K562 (cell line): Measurements from ENCODE around the gene ABCC5. TPM values are rescaled to one million over a fixed set of nuclear protein-coding genes. Genes with fewer than 3 reads are reported as not detected.

Source experiments
- ADNP ChIP-seq: fragments of 200-800 bp; sonication (Bioruptor generic); IDR thresholded peaks from 2 replicates; pipeline ENCODE4 v1.6.1; 2016; ENCODE audit warnings: missing genetic modification characterization, missing compliant biosample characterization
- BCOR ChIP-seq: fragments of 450-650 bp; IDR thresholded peaks from 2 replicates; pipeline ENCODE4 v1.6.1; 2016
- CHCHD3 ChIP-seq: fragments of 250-450 bp; sonication (Bioruptor Pico); IDR thresholded peaks from 2 replicates; pipeline ENCODE4 v2.1.2; 2022; ENCODE audit warnings: mild to moderate bottlenecking
- CREM ChIP-seq: IDR thresholded peaks from 2 replicates; pipeline ENCODE4 v1.6.1; 2014; ENCODE audit warnings: antibody characterized with exemption, low read depth
- ELF2 ChIP-seq: fragments of 250-450 bp; sonication (Bioruptor Pico); IDR thresholded peaks from 2 replicates; pipeline ENCODE4 v1.5.0; 2021; ENCODE audit warnings: mild to moderate bottlenecking
- ESRRA ChIP-seq: fragments of 450-650 bp; IDR thresholded peaks from 2 replicates; pipeline ENCODE4 v1.6.1; 2014; ENCODE audit warnings: low read depth, mild to moderate bottlenecking, moderate library complexity, borderline replicate concordance
- FUS ChIP-seq: fragments of 200-400 bp; formaldehyde crosslinking; optimal IDR thresholded peaks from 2 replicates; pipeline ENCODE3; 2017; ENCODE audit warnings: low read depth, low read length
- HCFC1 ChIP-seq: IDR thresholded peaks from 2 replicates; pipeline ENCODE4 v1.6.1; 2012; ENCODE audit warnings: low read depth, low read length, improper control_type of control experiment
- KAT8 ChIP-seq: fragments of 450-650 bp; IDR thresholded peaks from 2 replicates; pipeline ENCODE4 v1.6.1; 2016; ENCODE audit warnings: low read depth, mild to moderate bottlenecking
- KDM1A ChIP-seq, 2 experiments: fragments of 450-650 bp; IDR thresholded peaks; 2 replicates each; pipeline ENCODE4 v1.6.1; 2016; ENCODE audit warnings: mild to moderate bottlenecking in 2 of 2
- KDM4B ChIP-seq, 2 experiments: fragments of 450-650 bp in 1 of 2; sonication (generic) in 1 of 2; IDR thresholded peaks; 2 replicates each; pipeline ENCODE4 v1.6.1; 2016 to 2017; ENCODE audit warnings: borderline replicate concordance in 2 of 2, antibody characterized with exemption in 1 of 2, low read depth in 1 of 2, mild to moderate bottlenecking in 1 of 2
- RBM25 ChIP-seq: fragments of 200-400 bp; formaldehyde crosslinking; IDR thresholded peaks from 2 replicates; pipeline ENCODE4 v1.6.1; 2018; ENCODE audit warnings: low read length, low read depth, moderate library complexity; ENCODE audit not compliant: severe bottlenecking
- SMARCA5 ChIP-seq: fragments of 450-650 bp; IDR thresholded peaks from 2 replicates; pipeline ENCODE4 v1.6.1; 2016
- TEAD2 ChIP-seq: fragments of 450-650 bp; IDR thresholded peaks from 2 replicates; pipeline ENCODE4 v1.6.1; 2016; ENCODE audit warnings: missing genetic modification characterization, control low read depth, missing compliant biosample characterization
- ZFP36 ChIP-seq: fragments of 150-350 bp; IDR thresholded peaks from 2 replicates; pipeline ENCODE4 v1.6.1; 2018; ENCODE audit warnings: low read length, low read depth; ENCODE audit not compliant: partially characterized antibody
- ZKSCAN1 ChIP-seq: fragments of 150-350 bp; IDR thresholded peaks from 2 replicates; pipeline ENCODE4 v1.6.1; 2016; ENCODE audit warnings: low read depth, low read length
- ZKSCAN3 ChIP-seq: fragments of 250-450 bp; sonication (Bioruptor Pico); IDR thresholded peaks from 2 replicates; pipeline ENCODE4 v1.4.0; 2020
- ZNF778 ChIP-seq: fragments of 450-650 bp; formaldehyde crosslinking; IDR thresholded peaks from 2 replicates; pipeline ENCODE4 v1.4.0; 2020; ENCODE audit warnings: mild to moderate bottlenecking, moderate library complexity
- ZNF785 ChIP-seq: fragments of 250-450 bp; sonication (Bioruptor Pico); IDR thresholded peaks from 2 replicates; pipeline ENCODE4 v1.4.0; 2020; ENCODE audit warnings: mild to moderate bottlenecking
- polyA plus RNA-seq, 8 experiments: library from polyadenylated mRNA; depleted of rRNA in 4 of 8; stranded (reverse) in 5 of 8; unstranded in 3 of 8; fragments of >200 nt; fragmentation: Nextera tagmentation in 2 of 8; fragmentation: Illumina TruSeq in 1 of 8; extraction: Ambion mirVana in 2 of 8; extraction: Trizol in 1 of 8; gene quantifications; 2 replicates each; pipeline versions ENCODE4 v1.2.1 to v1.2.3, GENCODE V29; 2011 to 2014; ENCODE audit warnings: inconsistent platforms in 1 of 8, missing spikeins in 1 of 8
- total RNA-seq, 7 experiments: library from RNA; depleted of rRNA in 6 of 7; stranded (reverse); fragments of >200 nt in 6 of 7; fragmentation: Illumina TruSeq in 2 of 7; extraction: Trizol in 2 of 7; gene quantifications; 2 replicates each; pipeline versions ENCODE4 v1.2.1 to v1.2.3, GENCODE V29; 2011 to 2021; ENCODE audit warnings: low replicate concordance in 1 of 7
- TF ChIP-seq, protein P1 (sequence below): sonication (generic); formaldehyde crosslinking; IDR thresholded peaks from 2 replicates; pipeline ENCODE4 v1.8.0; 2023; ENCODE audit warnings: mild to moderate bottlenecking, missing genetic modification reagents
- TF ChIP-seq, protein P2 (sequence below): sonication (generic); formaldehyde crosslinking; IDR thresholded peaks from 2 replicates; pipeline ENCODE4 v1.8.0; 2022; ENCODE audit warnings: missing genetic modification reagents, mild to moderate bottlenecking, borderline replicate concordance
- TF ChIP-seq, protein P3 (sequence below): fragments of 250-450 bp; sonication (Bioruptor Pico); IDR thresholded peaks from 2 replicates; pipeline ENCODE4 v1.5.0; 2020; ENCODE audit warnings: mild to moderate bottlenecking, borderline replicate concordance

ABCC5 gene
- total and polyA plus RNA-seq, 9 of the 15 experiments (the other 6 are each of a cell fraction or from before 2014, with no cell fraction given) = 22.0 to 53.0 (median 41.9) TPM

DNA sequence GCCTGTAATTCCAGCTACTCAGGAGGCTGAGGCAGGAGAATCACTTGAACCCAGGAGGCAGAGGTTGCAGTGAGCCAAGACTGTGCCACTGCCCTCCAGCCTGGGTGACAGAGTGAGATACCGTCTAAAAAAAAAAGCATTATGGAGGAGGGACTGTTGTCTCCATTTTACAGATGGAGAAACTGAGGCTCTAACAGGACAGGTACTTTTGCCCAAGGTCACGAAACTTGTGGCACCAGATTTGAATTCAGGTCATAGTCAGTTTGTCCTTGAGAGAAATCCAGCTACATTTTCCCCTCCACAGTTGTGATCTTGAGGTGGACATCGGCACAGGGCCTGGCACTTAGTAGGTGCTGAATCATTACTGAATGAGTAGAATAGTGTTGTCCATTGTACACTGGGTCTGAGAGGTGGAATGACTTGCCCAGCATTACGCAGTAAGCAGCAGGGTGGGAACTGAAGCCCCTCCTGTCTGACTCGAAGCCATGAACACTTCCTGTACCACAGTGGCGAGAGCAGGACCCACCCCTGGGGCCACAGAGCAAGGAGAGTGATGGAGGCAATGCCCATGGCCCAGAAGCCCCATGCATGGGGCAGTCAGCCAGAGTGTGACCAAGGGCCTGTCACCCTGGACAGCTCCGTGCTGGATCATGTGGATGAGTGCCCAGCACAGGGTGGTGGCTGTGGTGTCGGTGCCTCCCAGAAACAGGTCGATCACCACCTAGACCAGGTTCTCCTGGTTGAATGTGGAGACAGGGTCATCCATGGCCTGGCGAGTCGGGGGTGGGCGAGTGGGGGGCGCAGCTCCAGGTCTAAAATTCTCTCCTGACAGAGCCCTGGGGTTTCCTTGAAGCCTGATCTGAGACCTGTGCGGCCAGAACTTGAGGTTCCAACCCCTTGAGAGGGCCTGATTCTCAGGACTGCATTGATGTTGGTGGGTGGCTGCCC lies 112.6 kb downstream of the ABCC5 start (continued):
- TF ChIP-seq, protein P1, sequence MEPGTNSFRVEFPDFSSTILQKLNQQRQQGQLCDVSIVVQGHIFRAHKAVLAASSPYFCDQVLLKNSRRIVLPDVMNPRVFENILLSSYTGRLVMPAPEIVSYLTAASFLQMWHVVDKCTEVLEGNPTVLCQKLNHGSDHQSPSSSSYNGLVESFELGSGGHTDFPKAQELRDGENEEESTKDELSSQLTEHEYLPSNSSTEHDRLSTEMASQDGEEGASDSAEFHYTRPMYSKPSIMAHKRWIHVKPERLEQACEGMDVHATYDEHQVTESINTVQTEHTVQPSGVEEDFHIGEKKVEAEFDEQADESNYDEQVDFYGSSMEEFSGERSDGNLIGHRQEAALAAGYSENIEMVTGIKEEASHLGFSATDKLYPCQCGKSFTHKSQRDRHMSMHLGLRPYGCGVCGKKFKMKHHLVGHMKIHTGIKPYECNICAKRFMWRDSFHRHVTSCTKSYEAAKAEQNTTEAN (CRISPR knock-in tag) = no peak
- TF ChIP-seq KDM1A (IDR thresholded peaks at IDR 0.05) (peak; percentile 37 to 56; a peak in 2 of 4 replicates), TEAD2 (tag) (no peak), KAT8 (no peak), CREM (no peak), ELF2 (CRISPR knock-in tag) (no peak), ZNF778 (CRISPR knock-in tag) (no peak), KDM4B (IDR thresholded peaks at IDR 0.05; ENCODE audit: borderline replicate concordance in 2 of 2, low read depth in 1 of 2) (no peak), CHCHD3 (no peak), ZNF785 (CRISPR knock-in tag) (no peak), ESRRA (peak; percentile 78), RBM25 (peak; percentile 69), FUS (no peak), HCFC1 (no peak), ZFP36 (no peak), ZKSCAN3 (CRISPR knock-in tag) (no peak), BCOR (peak; percentile 85), SMARCA5 (peak; percentile 47; the same call in 1 of the 2 replicates), ADNP (tag) (peak; percentile 64; the same call in 1 of the 2 replicates), ZKSCAN1 (peak; percentile 72)
- TF ChIP-seq, protein P2, sequence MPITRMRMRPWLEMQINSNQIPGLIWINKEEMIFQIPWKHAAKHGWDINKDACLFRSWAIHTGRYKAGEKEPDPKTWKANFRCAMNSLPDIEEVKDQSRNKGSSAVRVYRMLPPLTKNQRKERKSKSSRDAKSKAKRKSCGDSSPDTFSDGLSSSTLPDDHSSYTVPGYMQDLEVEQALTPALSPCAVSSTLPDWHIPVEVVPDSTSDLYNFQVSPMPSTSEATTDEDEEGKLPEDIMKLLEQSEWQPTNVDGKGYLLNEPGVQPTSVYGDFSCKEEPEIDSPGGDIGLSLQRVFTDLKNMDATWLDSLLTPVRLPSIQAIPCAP (CRISPR knock-in tag) = no peak
- TF ChIP-seq, protein P3, sequence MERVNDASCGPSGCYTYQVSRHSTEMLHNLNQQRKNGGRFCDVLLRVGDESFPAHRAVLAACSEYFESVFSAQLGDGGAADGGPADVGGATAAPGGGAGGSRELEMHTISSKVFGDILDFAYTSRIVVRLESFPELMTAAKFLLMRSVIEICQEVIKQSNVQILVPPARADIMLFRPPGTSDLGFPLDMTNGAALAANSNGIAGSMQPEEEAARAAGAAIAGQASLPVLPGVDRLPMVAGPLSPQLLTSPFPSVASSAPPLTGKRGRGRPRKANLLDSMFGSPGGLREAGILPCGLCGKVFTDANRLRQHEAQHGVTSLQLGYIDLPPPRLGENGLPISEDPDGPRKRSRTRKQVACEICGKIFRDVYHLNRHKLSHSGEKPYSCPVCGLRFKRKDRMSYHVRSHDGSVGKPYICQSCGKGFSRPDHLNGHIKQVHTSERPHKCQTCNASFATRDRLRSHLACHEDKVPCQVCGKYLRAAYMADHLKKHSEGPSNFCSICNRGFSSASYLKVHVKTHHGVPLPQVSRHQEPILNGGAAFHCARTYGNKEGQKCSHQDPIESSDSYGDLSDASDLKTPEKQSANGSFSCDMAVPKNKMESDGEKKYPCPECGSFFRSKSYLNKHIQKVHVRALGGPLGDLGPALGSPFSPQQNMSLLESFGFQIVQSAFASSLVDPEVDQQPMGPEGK (CRISPR knock-in tag) = no peak
